HepG2 (cell line): ENCODE data around the gene PRDX2. TPM values are rescaled to one million over a fixed set of nuclear protein-coding genes. Genes with fewer than 3 reads are reported as not detected.

Source experiments
- AHR ChIP-seq: IDR thresholded peaks from 2 replicates; pipeline ENCODE4 v1.6.1; 2018; ENCODE audit warnings: missing genetic modification reagents, missing compliant biosample characterization
- AKAP8 ChIP-seq: sonication (generic); formaldehyde crosslinking; IDR thresholded peaks from 2 replicates; pipeline ENCODE4 v1.5.1; 2020; ENCODE audit warnings: mild to moderate bottlenecking, missing genetic modification reagents
- AKNA ChIP-seq: sonication (generic); formaldehyde crosslinking; IDR thresholded peaks from 2 replicates; pipeline ENCODE4 v1.4.0; 2020; ENCODE audit warnings: missing genetic modification reagents, borderline replicate concordance
- E2F5 ChIP-seq: sonication (generic); formaldehyde crosslinking; conservative IDR thresholded peaks from 2 replicates; pipeline ENCODE4 v1.4.0; 2020; ENCODE audit warnings: missing genetic modification reagents
- GLI4 ChIP-seq: sonication (generic); formaldehyde crosslinking; IDR thresholded peaks from 2 replicates; pipeline ENCODE4 v1.5.1; 2020; ENCODE audit warnings: missing genetic modification reagents, mild to moderate bottlenecking, moderate library complexity, borderline replicate concordance
- MLLT10 ChIP-seq: sonication (generic); formaldehyde crosslinking; IDR thresholded peaks from 2 replicates; pipeline ENCODE4 v1.4.0; 2020; ENCODE audit warnings: missing genetic modification reagents
- MXD1 ChIP-seq: sonication (generic); formaldehyde crosslinking; IDR thresholded peaks from 2 replicates; pipeline ENCODE4 v1.4.0; 2020; ENCODE audit warnings: mild to moderate bottlenecking, missing genetic modification reagents
- NFRKB ChIP-seq: fragments of 450-650 bp; IDR thresholded peaks from 2 replicates; pipeline ENCODE4 v1.6.1; 2017
- RELA ChIP-seq: sonication (generic); formaldehyde crosslinking; IDR thresholded peaks from 2 replicates; pipeline ENCODE4 v1.4.0; 2020; ENCODE audit warnings: missing genetic modification reagents
- THAP11 ChIP-seq: IDR thresholded peaks from 2 replicates; pipeline ENCODE4 v1.6.1; 2016; ENCODE audit warnings: missing biosample characterization, missing genetic modification reagents
- XRCC5 ChIP-seq: fragments of 200-400 bp; formaldehyde crosslinking; optimal IDR thresholded peaks from 2 replicates; pipeline ENCODE3; 2017; ENCODE audit warnings: mild to moderate bottlenecking, low read length
- ZBTB14 ChIP-seq: sonication (generic); formaldehyde crosslinking; IDR thresholded peaks from 2 replicates; pipeline ENCODE4 v1.4.0; 2020; ENCODE audit warnings: missing genetic modification reagents
- ZNF275 ChIP-seq: sonication (generic); formaldehyde crosslinking; IDR thresholded peaks from 2 replicates; pipeline ENCODE4 v1.8.0; 2022; ENCODE audit warnings: missing genetic modification reagents, mild to moderate bottlenecking, inconsistent platforms, borderline replicate concordance
- ZNF326 ChIP-seq: sonication (generic); formaldehyde crosslinking; IDR thresholded peaks from 2 replicates; pipeline ENCODE4 v1.4.0; 2020; ENCODE audit warnings: missing genetic modification reagents, borderline replicate concordance
- ZNF432 ChIP-seq: sonication (generic); formaldehyde crosslinking; IDR thresholded peaks from 2 replicates; pipeline ENCODE4 v1.5.0; 2020; ENCODE audit warnings: missing genetic modification reagents, mild to moderate bottlenecking, borderline replicate concordance
- ZNF614 ChIP-seq: IDR thresholded peaks from 2 replicates; pipeline ENCODE4 v1.6.1; 2018; ENCODE audit warnings: missing biosample characterization, missing genetic modification reagents, inconsistent platforms, borderline replicate concordance
- ZNF703 ChIP-seq: sonication (generic); formaldehyde crosslinking; IDR thresholded peaks from 2 replicates; pipeline ENCODE4 v1.5.1; 2020; ENCODE audit warnings: missing genetic modification reagents, mild to moderate bottlenecking, moderate library complexity, borderline replicate concordance
- ZNF749 ChIP-seq: sonication (generic); formaldehyde crosslinking; IDR thresholded peaks from 2 replicates; pipeline ENCODE4 v1.8.0; 2022; ENCODE audit warnings: mild to moderate bottlenecking, missing genetic modification reagents, moderate library complexity, borderline replicate concordance
- ZNF883 ChIP-seq: sonication (generic); formaldehyde crosslinking; IDR thresholded peaks from 2 replicates; pipeline ENCODE4 v1.5.1; 2020; ENCODE audit warnings: mild to moderate bottlenecking, missing genetic modification reagents; ENCODE audit errors: not compliant biosample characterization
- polyA plus RNA-seq, 8 experiments: library from polyadenylated mRNA; depleted of rRNA in 3 of 8; stranded (reverse) in 7 of 8; unstranded in 1 of 8; fragments of >200 nt; fragmentation: Illumina TruSeq in 4 of 8; extraction: Trizol in 4 of 8; gene quantifications; 2 replicates each; pipeline versions ENCODE4 v1.2.1 to v1.2.3, GENCODE V29; 2011 to 2016; ENCODE audit warnings: low read depth in 4 of 8, missing spikeins in 1 of 8, mixed read lengths in 1 of 8; ENCODE audit not compliant: insufficient read depth in 1 of 8
- total RNA-seq, 5 experiments: library from RNA; depleted of rRNA; stranded (reverse); fragments of >200 nt; fragmentation: Illumina TruSeq; extraction: Trizol; gene quantifications; 2 replicates each; pipeline ENCODE4 v1.2.3, GENCODE V29; 2016; ENCODE audit warnings: low read depth in 1 of 5

Gene PRDX2
- total and polyA plus RNA-seq, 2 of the 13 experiments (the other 11 are each of a cell fraction or from before 2014, with no cell fraction given), result 218 to 381 TPM

GRCh38 chr19:12782424-12783290 lies 18.9 kb downstream of the PRDX2 start (continued):
- TF ChIP-seq ZBTB14 (CRISPR knock-in tag) (peak; percentile 78), ZNF432 (CRISPR knock-in tag) (no peak), ZNF703 (CRISPR knock-in tag) (no peak), AKAP8 (CRISPR knock-in tag) (0 out of 2 replicates have a peak, but pooled peaks have one; percentile 47), AKNA (CRISPR knock-in tag) (no peak), ZNF326 (CRISPR knock-in tag) (no peak), XRCC5 (peak; percentile 40), ZNF275 (CRISPR knock-in tag) (no peak), MXD1 (peak; percentile 69; the same call in 1 of the 2 replicates), RELA (no peak), ZNF614 (CRISPR knock-in tag) (no peak), E2F5 (no peak), GLI4 (CRISPR knock-in tag) (no peak), MLLT10 (CRISPR knock-in tag) (no peak), ZNF749 (no peak), NFRKB (no peak), AHR (CRISPR knock-in tag) (no peak; the same call in 1 of the 2 replicates), THAP11 (no peak), ZNF883 (CRISPR knock-in tag) (no peak)
